IMR-90 (cell line): Measurements from ENCODE around the gene TMEM127. TPM values are rescaled to one million over a fixed set of nuclear protein-coding genes. Genes with fewer than 3 reads are reported as not detected.

ENCODE experiments used
- ATAC-seq: fragments of 200-7000 bp; cut with Tn5 transposase; 2 replicates; pipeline ENCODE4 v1.9.1; 2020; ENCODE audit warnings: low read depth, mild to moderate bottlenecking, moderate library complexity
- BruUV-seq: library from RNA; stranded (reverse); fragments of 400-500 nt; replicated peaks from 2 replicates; lab custom pipeline; 2021; lab: Mats Ljungman, UMichigan
- CTCF ChIA-PET: fragments of 300-600 bp; formaldehyde crosslinking; extraction: SDS; loops from one replicate; lab custom pipeline; 2021; ENCODE audit warnings: antibody characterized with exemption; lab: Yijun Ruan, JAX
- POLR2A ChIA-PET: fragments of 300-600 bp; sonication (Branson Sonifier 250); formaldehyde crosslinking; loops from one replicate; lab custom pipeline; 2022; ENCODE audit warnings: antibody characterized with exemption; ENCODE audit not compliant: unreplicated experiment; lab: Charles Lee
- DNase-seq: peaks from one replicate; pipeline ENCODE4 v3.0.0; 2013
- H2AFZ ChIP-seq: replicated peaks from 2 replicates; pipeline ENCODE3; 2013; ENCODE audit warnings: low read length, mild to moderate bottlenecking; ENCODE audit not compliant: poor library complexity
- H2AK5ac ChIP-seq: 2 replicates; pipeline ENCODE4 v1.6.1; 2013; ENCODE audit warnings: low read depth, low read length, inconsistent platforms
- H2AK9ac ChIP-seq: replicated peaks from 2 replicates; pipeline ENCODE3; 2013; ENCODE audit warnings: mild to moderate bottlenecking, low read depth, low read length, moderate library complexity; ENCODE audit not compliant: poor library complexity
- H2BK120ac ChIP-seq: 2 replicates; pipeline ENCODE4 v1.6.1; 2013; ENCODE audit warnings: low read depth, low read length, inconsistent platforms
- H2BK15ac ChIP-seq: 3 replicates; pipeline ENCODE4 v1.6.1; 2013; ENCODE audit warnings: low read depth, low read length, inconsistent platforms
- H2BK20ac ChIP-seq: 2 replicates; pipeline ENCODE4 v1.6.1; 2013; ENCODE audit warnings: low read depth, mild to moderate bottlenecking, inconsistent platforms, low read length, moderate library complexity
- H2BK5ac ChIP-seq: 2 replicates; pipeline ENCODE4 v1.6.1; 2013; ENCODE audit warnings: mild to moderate bottlenecking, low read depth, low read length, inconsistent platforms; ENCODE audit not compliant: poor library complexity, severe bottlenecking
- H3K14ac ChIP-seq: replicated peaks from 2 replicates; pipeline ENCODE4 v1.6.1; 2013; ENCODE audit warnings: low read depth, low read length, inconsistent platforms
- H3K18ac ChIP-seq: 2 replicates; pipeline ENCODE4 v1.6.1; 2013; ENCODE audit warnings: low read depth, low read length, control low read depth
- H3K23ac ChIP-seq: 2 replicates; pipeline ENCODE4 v1.6.1; 2013; ENCODE audit warnings: low read depth, low read length, inconsistent platforms
- H3K27ac ChIP-seq: 2 replicates; pipeline ENCODE4 v1.5.1; 2013; ENCODE audit warnings: mild to moderate bottlenecking, control low read depth, low read length; ENCODE audit not compliant: insufficient read depth
- H3K27me3 ChIP-seq: 2 replicates; pipeline ENCODE4 v1.6.1; 2013; ENCODE audit warnings: low read length; ENCODE audit not compliant: control insufficient read depth, insufficient read depth
- H3K36me3 ChIP-seq: 2 replicates; pipeline ENCODE4 v1.6.1; 2013; ENCODE audit warnings: low read length, mixed read lengths; ENCODE audit not compliant: control insufficient read depth, insufficient read depth
- H3K4ac ChIP-seq: 2 replicates; pipeline ENCODE4 v1.6.1; 2013; ENCODE audit warnings: low read depth, low read length, inconsistent platforms
- H3K4me1 ChIP-seq: 2 replicates; pipeline ENCODE4 v1.6.1; 2013; ENCODE audit warnings: low read length, mixed read lengths; ENCODE audit not compliant: control insufficient read depth, insufficient read depth
- H3K4me2 ChIP-seq: 2 replicates; pipeline ENCODE4 v1.6.1; 2013; ENCODE audit warnings: low read depth, mild to moderate bottlenecking, control low read depth, low read length, moderate library complexity
- H3K4me3 ChIP-seq: 2 replicates; pipeline ENCODE4 v1.5.1; 2013; ENCODE audit warnings: low read depth, mild to moderate bottlenecking, control low read depth, low read length, moderate library complexity; ENCODE audit not compliant: insufficient read depth
- H3K56ac ChIP-seq: 2 replicates; pipeline ENCODE4 v1.6.1; 2013; ENCODE audit warnings: low read length, inconsistent platforms; ENCODE audit not compliant: insufficient read depth; ENCODE audit errors: extremely low read depth
- H3K79me1 ChIP-seq, 2 experiments: 2 replicates each; pipeline ENCODE4 v1.6.1; 2013; ENCODE audit warnings: low read length in 2 of 2, inconsistent platforms in 1 of 2, low read depth in 1 of 2
- H3K9ac ChIP-seq: 2 replicates; pipeline ENCODE4 v1.6.1; 2013; ENCODE audit warnings: low read depth, low read length, control low read depth
- H3K9me1 ChIP-seq: 2 replicates; pipeline ENCODE4 v1.6.1; 2013; ENCODE audit warnings: low read length, inconsistent platforms; ENCODE audit not compliant: insufficient read depth
- H3K9me3 ChIP-seq: 2 replicates; pipeline ENCODE4 v1.6.1; 2013; ENCODE audit warnings: low read length; ENCODE audit not compliant: control insufficient read depth, insufficient read depth
- H4K20me1 ChIP-seq: 2 replicates; pipeline ENCODE4 v1.6.1; 2013; ENCODE audit warnings: low read length, inconsistent platforms; ENCODE audit not compliant: insufficient read depth
- H4K5ac ChIP-seq: 2 replicates; pipeline ENCODE4 v1.6.1; 2013; ENCODE audit warnings: mild to moderate bottlenecking, low read depth, low read length, control low read depth
- H4K8ac ChIP-seq, 2 experiments: 2 replicates each; pipeline ENCODE4 v1.6.1; 2013; ENCODE audit warnings: low read depth in 2 of 2, low read length in 2 of 2, control low read depth in 1 of 2, inconsistent platforms in 1 of 2
- H4K91ac ChIP-seq: 2 replicates; pipeline ENCODE4 v1.6.1; 2013; ENCODE audit warnings: low read depth, low read length, inconsistent platforms; ENCODE audit not compliant: insufficient read depth
- BHLHE40 ChIP-seq: fragments of 150-350 bp; IDR thresholded peaks from 2 replicates; pipeline ENCODE4 v1.6.1; 2016; ENCODE audit warnings: mild to moderate bottlenecking, low read depth, low read length
- CEBPB ChIP-seq: IDR thresholded peaks from 2 replicates; pipeline ENCODE4 v1.6.1; 2012; ENCODE audit warnings: low read depth, low read length, improper control_type of control experiment
- CHD1 ChIP-seq: IDR thresholded peaks from 2 replicates; pipeline ENCODE4 v1.6.1; 2012; ENCODE audit warnings: low read depth, low read length, improper control_type of control experiment
- FOS ChIP-seq: fragments of 150-350 bp; IDR thresholded peaks from 2 replicates; pipeline ENCODE4 v1.6.1; 2016; ENCODE audit warnings: low read depth, low read length
- MAFK ChIP-seq: IDR thresholded peaks from 2 replicates; pipeline ENCODE4 v1.6.1; 2012; ENCODE audit warnings: low read depth, low read length, improper control_type of control experiment
- MAZ ChIP-seq: IDR thresholded peaks from 2 replicates; pipeline ENCODE4 v1.6.1; 2012; ENCODE audit warnings: low read depth, mild to moderate bottlenecking, low read length, improper control_type of control experiment, moderate library complexity, borderline replicate concordance
- MXI1 ChIP-seq: IDR thresholded peaks from 2 replicates; pipeline ENCODE4 v1.6.1; 2012; ENCODE audit warnings: low read depth, mild to moderate bottlenecking, low read length, moderate library complexity, borderline replicate concordance
- NFE2L2 ChIP-seq: fragments of 150-350 bp; IDR thresholded peaks from 2 replicates; pipeline ENCODE4 v1.6.1; 2016; ENCODE audit warnings: low read depth, mild to moderate bottlenecking, low read length
- POLR2A ChIP-seq: IDR thresholded peaks from 2 replicates; pipeline ENCODE4 v1.6.1; 2012; ENCODE audit warnings: mild to moderate bottlenecking, low read depth, low read length
- RAD21 ChIP-seq: IDR thresholded peaks from 2 replicates; pipeline ENCODE4 v1.6.1; 2012; ENCODE audit warnings: low read length, improper control_type of control experiment
- RCOR1 ChIP-seq: IDR thresholded peaks from 2 replicates; pipeline ENCODE4 v1.6.1; 2012; ENCODE audit warnings: mild to moderate bottlenecking, low read length, improper control_type of control experiment; ENCODE audit not compliant: insufficient replicate concordance
- RFX5 ChIP-seq: IDR thresholded peaks from 2 replicates; pipeline ENCODE4 v1.8.0; 2012; ENCODE audit warnings: low read depth, mild to moderate bottlenecking, low read length, moderate library complexity
- SMC3 ChIP-seq: fragments of 150-350 bp; IDR thresholded peaks from 2 replicates; pipeline ENCODE4 v1.6.1; 2016; ENCODE audit warnings: low read depth, mild to moderate bottlenecking, antibody characterized with exemption, low read length, moderate library complexity
- WGBS, 2 experiments: methylation state at CpG; one replicate each; pipeline versions ENCODE4 v1.1.5 to v1.1.7; 2013; ENCODE audit warnings: missing lambda C conversion rate in 2 of 2; ENCODE audit not compliant: insufficient read length in 1 of 2; ENCODE audit errors: extremely low coverage in 2 of 2; 5-methylcytosine and 5-hydroxymethylcytosine counted together
- dilution Hi-C: fragments of 300-500 bp; cut with HindIII; formaldehyde crosslinking; loops from one replicate; pipeline ENCODE4 v1.14.3; 2018; ENCODE audit warnings: low sequenced_read_pairs; ENCODE audit not compliant: unreplicated experiment
- in situ Hi-C: fragments of 300-500 bp; cut with MboI; formaldehyde crosslinking; loops from 3 replicates; pipeline ENCODE4 v1.14.3; 2019; ENCODE audit warnings: low sequenced_read_pairs, inconsistent platforms, mixed read lengths
- intact Hi-C: fragments of 100-400 bp; cut with micrococcal nuclease; formaldehyde crosslinking; loops from 2 replicates; pipeline ENCODE4 v1.10.0; 2022
- polyA plus RNA-seq, 3 experiments: library from polyadenylated mRNA; depleted of rRNA; stranded (reverse); fragments of >200 nt; gene quantifications; 2 replicates each; pipeline ENCODE4 v1.2.3, GENCODE V29; 2012; ENCODE audit warnings: low replicate concordance in 1 of 3
- total RNA-seq: library from RNA; depleted of rRNA; stranded (reverse); fragments of >200 nt; gene quantifications from 2 replicates; pipeline ENCODE4 v1.2.3, GENCODE V29; 2012
- TF ChIP-seq, protein P1 (sequence below): conservative IDR thresholded peaks from 2 replicates; pipeline ENCODE4 v1.5.1; 2012; ENCODE audit warnings: mild to moderate bottlenecking, low read depth, low read length, improper control_type of control experiment
- TF ChIP-seq, protein P2 (sequence below): fragments of 150-350 bp; IDR thresholded peaks from 2 replicates; pipeline ENCODE4 v1.6.1; 2017; ENCODE audit warnings: mild to moderate bottlenecking, antibody characterized with exemption, low read length, low read depth
- TF ChIP-seq, protein P3 (sequence below): fragments of 150-350 bp; IDR thresholded peaks from 2 replicates; pipeline ENCODE4 v1.6.1; 2016; ENCODE audit warnings: low read depth, mild to moderate bottlenecking, low read length, moderate library complexity, borderline replicate concordance

Gene TMEM127
- total and polyA plus RNA-seq, 2 of the 4 experiments (the other 2 are of a cell fraction), result 35.7 to 47.6 TPM

DNA sequence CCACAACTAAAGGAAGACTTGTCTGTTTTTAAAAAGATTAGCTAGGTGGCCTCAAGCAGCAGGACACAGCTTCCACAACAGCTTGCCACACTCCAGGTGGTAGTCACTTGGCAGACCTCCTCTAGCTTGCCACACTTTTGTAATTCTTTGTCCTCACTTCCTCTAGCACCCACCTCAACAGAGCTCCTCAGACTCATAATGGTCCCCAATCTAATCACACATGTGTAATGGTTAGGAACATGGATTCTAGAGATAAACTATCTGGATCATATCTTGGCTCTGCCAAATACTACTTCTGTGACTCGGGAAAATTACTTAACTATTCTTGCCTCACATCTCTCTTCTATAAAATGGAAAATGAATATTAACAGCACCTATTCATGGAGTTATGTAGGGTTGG, 36.1 kb upstream of the TMEM127 start:
- Histone ChIP-seq H3K14ac (no peak overlapping the region), H2BK5ac (no peak overlapping the region), H3K23ac (no peak overlapping the region), H2AK9ac (no peak overlapping the region), H3K36me3 (peaks cover 45% of the 10 kb centered on the region), H3K4me3 (no peak overlapping the region), H3K4me2 (no peak overlapping the region), H3K9me3 (no peaks in the 10 kb centered on the region), H4K91ac (no peak overlapping the region), H3K27me3 (no peaks in the 10 kb centered on the region), H4K5ac (no peak overlapping the region), H2AFZ (no peak overlapping the region), H4K8ac (no peak overlapping the region), H3K79me1 (peaks cover 43 to 50% of the 10 kb centered on the region in 2 experiments), H3K56ac (no peak overlapping the region), H3K4me1 (peaks cover 8% of the 10 kb centered on the region), H2BK20ac (no peak overlapping the region), H2AK5ac (no peak overlapping the region), H2BK15ac (no peak overlapping the region), H3K9ac (no peak overlapping the region), H3K4ac (no peak overlapping the region), H4K20me1 (peaks cover 18% of the 10 kb centered on the region; the same call in 1 of the 2 replicates), H3K27ac (no peak overlapping the region), H2BK120ac (no peak overlapping the region), H3K9me1 (peaks cover 6% of the 10 kb centered on the region), H3K18ac (no peak overlapping the region)
- WGBS, 2 experiments, result no CpG with 5 or more reads among the region's 1 CpG
- DNase-seq, result no peak
- no TSS peak for BruUV-seq
- in situ Hi-C loops (loop anchor here (10.0 kb wide), 1 partner anchor 213 kb away; no protein-coding TSS in a partner anchor), dilution Hi-C loops (no loop called here), intact Hi-C loops (no loop called here)
- CTCF ChIA-PET, result no interaction called here
- POLR2A ChIA-PET, result no interaction called here
- no peak for ATAC-seq
- TF ChIP-seq CHD1 (no peak), MXI1 (no peak), RAD21 (no peak), FOS (no peak), RFX5 (no peak), NFE2L2 (no peak), MAFK (no peak), SMC3 (no peak), RCOR1 (no peak), POLR2A (no peak), CEBPB (no peak), BHLHE40 (no peak), MAZ (no peak)
- TF ChIP-seq, protein P1, sequence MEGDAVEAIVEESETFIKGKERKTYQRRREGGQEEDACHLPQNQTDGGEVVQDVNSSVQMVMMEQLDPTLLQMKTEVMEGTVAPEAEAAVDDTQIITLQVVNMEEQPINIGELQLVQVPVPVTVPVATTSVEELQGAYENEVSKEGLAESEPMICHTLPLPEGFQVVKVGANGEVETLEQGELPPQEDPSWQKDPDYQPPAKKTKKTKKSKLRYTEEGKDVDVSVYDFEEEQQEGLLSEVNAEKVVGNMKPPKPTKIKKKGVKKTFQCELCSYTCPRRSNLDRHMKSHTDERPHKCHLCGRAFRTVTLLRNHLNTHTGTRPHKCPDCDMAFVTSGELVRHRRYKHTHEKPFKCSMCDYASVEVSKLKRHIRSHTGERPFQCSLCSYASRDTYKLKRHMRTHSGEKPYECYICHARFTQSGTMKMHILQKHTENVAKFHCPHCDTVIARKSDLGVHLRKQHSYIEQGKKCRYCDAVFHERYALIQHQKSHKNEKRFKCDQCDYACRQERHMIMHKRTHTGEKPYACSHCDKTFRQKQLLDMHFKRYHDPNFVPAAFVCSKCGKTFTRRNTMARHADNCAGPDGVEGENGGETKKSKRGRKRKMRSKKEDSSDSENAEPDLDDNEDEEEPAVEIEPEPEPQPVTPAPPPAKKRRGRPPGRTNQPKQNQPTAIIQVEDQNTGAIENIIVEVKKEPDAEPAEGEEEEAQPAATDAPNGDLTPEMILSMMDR, result no peak
- TF ChIP-seq, protein P2, sequence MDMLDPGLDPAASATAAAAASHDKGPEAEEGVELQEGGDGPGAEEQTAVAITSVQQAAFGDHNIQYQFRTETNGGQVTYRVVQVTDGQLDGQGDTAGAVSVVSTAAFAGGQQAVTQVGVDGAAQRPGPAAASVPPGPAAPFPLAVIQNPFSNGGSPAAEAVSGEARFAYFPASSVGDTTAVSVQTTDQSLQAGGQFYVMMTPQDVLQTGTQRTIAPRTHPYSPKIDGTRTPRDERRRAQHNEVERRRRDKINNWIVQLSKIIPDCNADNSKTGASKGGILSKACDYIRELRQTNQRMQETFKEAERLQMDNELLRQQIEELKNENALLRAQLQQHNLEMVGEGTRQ, result no peak
- TF ChIP-seq, protein P3, sequence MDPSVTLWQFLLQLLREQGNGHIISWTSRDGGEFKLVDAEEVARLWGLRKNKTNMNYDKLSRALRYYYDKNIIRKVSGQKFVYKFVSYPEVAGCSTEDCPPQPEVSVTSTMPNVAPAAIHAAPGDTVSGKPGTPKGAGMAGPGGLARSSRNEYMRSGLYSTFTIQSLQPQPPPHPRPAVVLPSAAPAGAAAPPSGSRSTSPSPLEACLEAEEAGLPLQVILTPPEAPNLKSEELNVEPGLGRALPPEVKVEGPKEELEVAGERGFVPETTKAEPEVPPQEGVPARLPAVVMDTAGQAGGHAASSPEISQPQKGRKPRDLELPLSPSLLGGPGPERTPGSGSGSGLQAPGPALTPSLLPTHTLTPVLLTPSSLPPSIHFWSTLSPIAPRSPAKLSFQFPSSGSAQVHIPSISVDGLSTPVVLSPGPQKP, result no peak
